ENCODE results near the gene DCHS2. TPM values are rescaled to one million over a fixed set of nuclear protein-coding genes. Genes with fewer than 3 reads are reported as not detected.
"Not testable (repeated sequence)": the region's sequence is repeated elsewhere in the genome, so short reads cannot be mapped to it uniquely, and the experiment has no call there.

DCHS2 gene
- total RNA-seq, 1 experiment from 2014 or later, result 0.55 TPM

DNA sequence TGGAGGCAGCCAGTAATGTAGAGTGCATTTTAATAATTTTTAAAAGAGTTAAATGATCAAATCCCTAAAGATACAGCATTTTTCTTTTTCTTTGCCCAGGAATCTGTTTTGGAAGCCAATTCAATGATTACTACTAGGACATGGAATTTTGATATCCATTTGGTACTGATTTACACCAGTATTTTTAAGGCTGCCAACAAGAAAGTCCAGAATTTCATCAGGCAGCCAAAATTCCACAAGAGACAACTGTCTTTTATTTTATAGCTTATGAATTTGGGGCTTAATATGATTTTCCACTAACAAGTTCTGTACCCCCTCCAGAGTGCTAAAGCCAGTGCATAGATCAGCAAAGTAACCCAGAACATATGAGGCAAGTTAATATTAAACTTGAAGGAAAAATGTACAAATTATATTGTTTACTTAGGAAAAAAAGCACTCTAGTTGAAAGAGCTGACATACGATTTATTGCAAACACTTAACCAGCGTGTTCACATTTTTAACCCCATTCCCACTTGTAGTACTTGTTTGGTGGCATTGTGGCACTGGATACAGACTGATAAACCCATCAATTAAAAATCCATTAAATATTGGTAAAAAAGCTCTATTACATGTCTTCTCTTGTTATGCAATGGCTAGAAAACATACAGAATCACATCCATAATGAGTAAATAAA, 259.7 kb downstream of the DCHS2 start:
- H3K36me3 ChIP-seq (replicated peaks; ENCODE audit: control insufficient read depth, insufficient read depth, low read length), result no peaks in the 10 kb centered on the region
- no peaks in the 10 kb centered on the region for H3K27me3 ChIP-seq (ENCODE audit: control insufficient read depth, insufficient read depth, low read length)
- DNase-seq, result no peak
- H3K4me3 ChIP-seq (ENCODE audit: insufficient read depth, low read depth, low read length), result no peak overlapping the region

DNA sequence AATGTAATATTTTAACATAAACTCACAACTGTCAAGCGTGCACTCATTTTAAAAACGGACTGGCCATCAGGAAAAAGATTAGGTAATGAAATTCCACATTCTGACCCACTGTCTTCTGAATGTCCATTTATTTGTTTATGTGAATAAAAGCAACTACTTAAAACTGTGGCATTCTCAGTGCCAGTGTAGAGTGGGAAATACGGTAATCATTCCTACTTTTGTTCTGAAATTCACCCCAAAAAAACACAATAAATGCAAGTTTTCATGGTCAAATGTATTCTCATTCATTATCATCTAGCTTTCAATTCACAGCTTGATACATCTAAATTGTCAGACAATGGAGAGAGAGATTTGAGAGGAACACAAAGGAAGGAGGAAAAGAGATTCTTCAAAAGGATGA, 260.9 kb downstream of the DCHS2 start:
- no peaks in the 10 kb centered on the region for H3K36me3 ChIP-seq (replicated peaks; ENCODE audit: control insufficient read depth, insufficient read depth, low read length)
- H3K4me3 ChIP-seq (ENCODE audit: insufficient read depth, low read depth, low read length), result no peak overlapping the region
- no peak for DNase-seq
- no peaks in the 10 kb centered on the region for H3K27me3 ChIP-seq (ENCODE audit: control insufficient read depth, insufficient read depth, low read length)

GRCh38 chr4:154230091-154230490, 261.5 kb downstream of the DCHS2 start:
- Histone ChIP-seq H3K36me3 (replicated peaks; ENCODE audit: control insufficient read depth, insufficient read depth, low read length) (no peaks in the 10 kb centered on the region), H3K27me3 (ENCODE audit: control insufficient read depth, insufficient read depth, low read length) (no peaks in the 10 kb centered on the region), H3K4me3 (ENCODE audit: insufficient read depth, low read depth, low read length) (no peak overlapping the region)
- no peak for DNase-seq

DNA sequence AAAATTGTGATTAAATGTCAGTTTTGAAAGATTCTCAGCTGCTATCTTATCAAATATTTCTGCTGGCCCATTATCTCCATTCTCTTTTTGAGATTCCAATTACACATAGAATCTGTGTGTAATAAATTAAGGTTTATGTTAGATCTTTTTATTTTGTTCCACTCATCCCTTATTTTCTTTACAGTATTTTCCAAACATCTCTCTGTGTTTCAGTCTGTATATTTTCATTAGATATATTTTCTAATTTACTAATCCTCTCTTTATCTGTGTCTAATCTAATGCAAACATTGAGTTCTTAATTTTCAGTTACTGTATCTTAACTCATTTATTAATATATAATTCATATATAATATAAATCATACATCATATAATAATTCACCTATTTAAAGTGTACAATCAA, 268.7 kb downstream of the DCHS2 start:
- no peak for DNase-seq
- Histone ChIP-seq H3K27me3 (ENCODE audit: control insufficient read depth, insufficient read depth, low read length) (no peaks in the 10 kb centered on the region), H3K36me3 (replicated peaks; ENCODE audit: control insufficient read depth, insufficient read depth, low read length) (no peaks in the 10 kb centered on the region), H3K4me3 (ENCODE audit: insufficient read depth, low read depth, low read length) (no peak overlapping the region)

DNA sequence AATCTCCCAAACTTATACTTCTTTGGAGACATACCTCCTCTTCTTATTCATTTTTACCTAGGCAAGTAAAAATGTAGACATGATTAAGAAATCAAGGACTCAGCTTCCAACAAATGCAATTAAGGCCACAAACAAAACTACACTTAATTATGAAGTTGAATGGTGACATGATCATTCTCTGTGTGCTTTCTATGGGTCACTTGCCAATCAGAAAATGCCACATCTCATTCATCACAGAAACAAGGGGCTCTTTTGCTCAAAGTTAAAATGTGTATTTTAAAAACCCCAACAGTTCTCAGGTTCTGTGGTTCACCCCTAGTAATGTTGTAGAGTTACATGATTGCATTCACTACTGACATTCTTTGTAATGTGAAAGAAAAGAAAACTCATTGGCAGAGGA, 273.5 kb downstream of the DCHS2 start:
- Histone ChIP-seq H3K36me3 (replicated peaks; ENCODE audit: control insufficient read depth, insufficient read depth, low read length) (no peaks in the 10 kb centered on the region), H3K27me3 (ENCODE audit: control insufficient read depth, insufficient read depth, low read length) (no peaks in the 10 kb centered on the region), H3K4me3 (ENCODE audit: insufficient read depth, low read depth, low read length) (no peak overlapping the region)
- DNase-seq, result no peak

GRCh38 chr4:154217384-154217783, 274.2 kb downstream of the DCHS2 start:
- H3K36me3 ChIP-seq (replicated peaks; ENCODE audit: control insufficient read depth, insufficient read depth, low read length); H3K27me3 ChIP-seq (ENCODE audit: control insufficient read depth, insufficient read depth, low read length); H3K4me3 ChIP-seq (ENCODE audit: insufficient read depth, low read depth, low read length); DNase-seq: not testable (repeated sequence)

DNA sequence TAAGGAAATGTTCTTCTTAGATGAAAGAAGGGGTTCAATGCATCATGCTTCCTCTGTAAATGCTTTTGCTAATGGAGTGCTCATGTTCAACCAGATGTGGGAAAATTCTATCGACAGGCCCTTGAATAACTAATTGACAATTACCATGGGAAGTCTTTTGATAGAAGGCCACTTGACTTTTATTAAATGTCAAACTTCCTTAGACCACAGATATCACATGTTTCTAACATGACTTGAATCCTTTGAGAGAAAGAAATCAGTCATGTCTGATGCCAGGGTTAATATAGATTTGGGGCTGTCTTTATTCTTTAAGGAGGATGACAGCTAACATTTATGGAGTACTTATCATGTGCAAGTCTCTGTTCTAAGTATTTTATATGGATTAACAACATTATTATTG, 280.1 kb downstream of the DCHS2 start:
- no peak for DNase-seq
- Histone ChIP-seq H3K4me3 (ENCODE audit: insufficient read depth, low read depth, low read length) (no peak overlapping the region), H3K27me3 (ENCODE audit: control insufficient read depth, insufficient read depth, low read length) (no peaks in the 10 kb centered on the region), H3K36me3 (replicated peaks; ENCODE audit: control insufficient read depth, insufficient read depth, low read length) (no peaks in the 10 kb centered on the region)

DNA sequence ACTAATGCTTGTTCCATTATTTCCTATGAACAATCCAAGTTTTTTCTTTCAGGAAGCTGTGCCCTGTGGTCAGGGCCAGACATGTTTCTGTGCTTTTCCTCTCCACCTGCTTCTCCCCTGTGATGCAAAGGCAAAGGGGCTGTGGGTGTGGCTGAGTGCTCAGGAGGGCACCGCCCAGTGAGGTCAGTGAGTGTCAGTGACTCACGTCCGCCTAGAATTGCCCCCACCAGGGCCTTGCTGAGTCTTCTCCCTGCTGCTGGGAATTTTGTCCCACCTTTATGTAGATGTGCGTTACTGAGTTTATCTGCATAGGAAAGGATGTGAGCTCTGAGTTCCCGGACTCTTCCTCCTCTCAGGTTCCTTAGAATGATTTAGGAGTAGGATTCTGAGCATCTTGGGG, 283.2 kb downstream of the DCHS2 start:
- peak; percentile 22 for DNase-seq
- Histone ChIP-seq H3K4me3 (ENCODE audit: insufficient read depth, low read depth, low read length) (no peak overlapping the region), H3K36me3 (replicated peaks; ENCODE audit: control insufficient read depth, insufficient read depth, low read length) (no peaks in the 10 kb centered on the region), H3K27me3 (ENCODE audit: control insufficient read depth, insufficient read depth, low read length) (no peaks in the 10 kb centered on the region)

DNA sequence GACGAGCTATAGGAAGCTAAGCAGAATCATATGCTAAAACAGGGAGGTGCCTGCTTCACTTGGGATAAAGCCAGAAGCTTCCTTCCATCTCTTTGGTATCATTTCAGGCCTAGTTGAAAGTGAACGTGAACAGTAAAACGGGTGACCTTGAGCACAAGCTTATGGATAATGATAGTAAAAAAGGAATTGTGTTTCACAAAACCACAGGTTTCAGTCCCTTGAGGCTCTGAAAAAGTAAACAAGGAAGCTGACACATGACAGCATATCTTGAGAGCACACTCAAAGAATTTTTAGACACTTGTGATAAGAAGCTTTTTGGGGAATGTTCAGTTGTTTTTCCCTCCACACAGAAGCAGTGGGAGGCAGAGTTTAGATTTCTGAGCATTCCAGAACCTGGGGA, 286.1 kb downstream of the DCHS2 start:
- no peak for DNase-seq
- H3K4me3 ChIP-seq (ENCODE audit: insufficient read depth, low read depth, low read length), result no peak overlapping the region
- no peaks in the 10 kb centered on the region for H3K36me3 ChIP-seq (replicated peaks; ENCODE audit: control insufficient read depth, insufficient read depth, low read length)
- H3K27me3 ChIP-seq (ENCODE audit: control insufficient read depth, insufficient read depth, low read length), result no peaks in the 10 kb centered on the region

- no peaks in the 10 kb centered on the region for H3K36me3 ChIP-seq (replicated peaks; ENCODE audit: control insufficient read depth, insufficient read depth, low read length)
- H3K4me3 ChIP-seq (ENCODE audit: insufficient read depth, low read depth, low read length), result no peak overlapping the region
- DNase-seq, result no peak
- H3K27me3 ChIP-seq (ENCODE audit: control insufficient read depth, insufficient read depth, low read length), result no peaks in the 10 kb centered on the region
Measured at GRCh38 chr4:154194649-154195048, 296.9 kb downstream of the DCHS2 start.

GRCh38 chr4:154192585-154192984, 299.0 kb downstream of the DCHS2 start:
- H3K27me3 ChIP-seq (ENCODE audit: control insufficient read depth, insufficient read depth, low read length), result no peaks in the 10 kb centered on the region
- H3K36me3 ChIP-seq (replicated peaks; ENCODE audit: control insufficient read depth, insufficient read depth, low read length), result no peaks in the 10 kb centered on the region
- H3K4me3 ChIP-seq (ENCODE audit: insufficient read depth, low read depth, low read length), result no peak overlapping the region
- DNase-seq, result no peak

GRCh38 chr4:154189346-154189745, 302.3 kb downstream of the DCHS2 start:
- no peak overlapping the region for H3K4me3 ChIP-seq (ENCODE audit: insufficient read depth, low read depth, low read length)
- H3K36me3 ChIP-seq (replicated peaks; ENCODE audit: control insufficient read depth, insufficient read depth, low read length), result no peaks in the 10 kb centered on the region
- no peak for DNase-seq

DNA sequence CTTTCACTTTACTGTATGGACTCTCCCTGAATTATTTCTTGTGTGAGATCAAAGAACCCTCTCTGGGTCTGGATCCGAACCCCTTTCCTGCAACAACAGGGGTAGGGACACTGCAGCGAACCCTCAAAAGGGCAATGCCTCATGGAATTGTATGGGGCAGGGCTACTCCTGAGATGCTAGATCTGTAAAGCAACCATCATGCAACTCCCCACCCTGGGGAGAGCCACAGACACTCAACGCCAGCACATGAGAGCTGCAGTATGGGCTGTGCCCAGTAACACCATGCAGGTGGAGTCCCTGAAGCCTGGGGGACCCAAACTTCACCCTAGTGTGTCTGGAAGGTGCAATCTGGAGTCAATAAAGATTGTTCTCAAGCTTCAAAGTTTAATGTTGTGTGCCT, 304.7 kb downstream of the DCHS2 start:
- Histone ChIP-seq H3K4me3 (ENCODE audit: insufficient read depth, low read depth, low read length) (no peak overlapping the region), H3K27me3 (ENCODE audit: control insufficient read depth, insufficient read depth, low read length) (no peaks in the 10 kb centered on the region), H3K36me3 (replicated peaks; ENCODE audit: control insufficient read depth, insufficient read depth, low read length) (no peaks in the 10 kb centered on the region)

More at GRCh38 chr4:154189346-154189745, 302.3 kb downstream of the DCHS2 start:
- no peaks in the 10 kb centered on the region for H3K27me3 ChIP-seq (ENCODE audit: control insufficient read depth, insufficient read depth, low read length)

DNA sequence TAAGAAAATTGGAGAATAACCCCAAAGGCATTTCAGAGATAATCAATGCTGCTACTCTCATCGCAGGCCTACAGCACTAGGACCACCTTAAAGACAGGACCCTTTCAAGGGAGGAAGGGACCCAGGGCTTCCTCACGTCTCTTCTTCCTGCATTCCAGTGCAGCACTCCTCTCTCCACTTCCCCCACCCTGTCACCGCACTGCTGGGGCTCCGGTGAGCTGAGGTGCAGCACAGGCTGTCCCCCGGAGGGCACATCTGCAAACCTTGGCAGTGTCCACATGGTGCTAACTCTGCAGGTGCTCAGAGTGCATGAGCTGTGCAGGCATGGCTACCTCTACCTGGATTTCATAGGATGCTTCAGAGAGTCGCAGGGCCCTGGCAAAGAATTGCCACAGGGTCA, 305.6 kb downstream of the DCHS2 start:
- no peak for DNase-seq
- Histone ChIP-seq H3K4me3 (ENCODE audit: insufficient read depth, low read depth, low read length) (no peak overlapping the region), H3K36me3 (replicated peaks; ENCODE audit: control insufficient read depth, insufficient read depth, low read length) (no peaks in the 10 kb centered on the region), H3K27me3 (ENCODE audit: control insufficient read depth, insufficient read depth, low read length) (no peaks in the 10 kb centered on the region)

More for the DNA sequence above, 304.7 kb downstream of the DCHS2 start:
- no peak for DNase-seq

GRCh38 chr4:154184238-154184637, 307.4 kb downstream of the DCHS2 start:
- Histone ChIP-seq H3K36me3 (replicated peaks; ENCODE audit: control insufficient read depth, insufficient read depth, low read length) (no peaks in the 10 kb centered on the region), H3K4me3 (ENCODE audit: insufficient read depth, low read depth, low read length) (no peak overlapping the region), H3K27me3 (ENCODE audit: control insufficient read depth, insufficient read depth, low read length) (no peaks in the 10 kb centered on the region)
- DNase-seq, result no peak

- Histone ChIP-seq H3K27me3 (ENCODE audit: control insufficient read depth, insufficient read depth, low read length) (no peaks in the 10 kb centered on the region), H3K4me3 (ENCODE audit: insufficient read depth, low read depth, low read length) (no peak overlapping the region), H3K36me3 (replicated peaks; ENCODE audit: control insufficient read depth, insufficient read depth, low read length) (no peaks in the 10 kb centered on the region)
- no peak for DNase-seq
Measured at GRCh38 chr4:154183264-154183663, 308.3 kb downstream of the DCHS2 start.

Data from H7 (cell line).